Adrenal gland (tissue), 19 donors: Measurements from ENCODE around the gene PRSS21. TPM values are rescaled to one million over a fixed set of nuclear protein-coding genes. Genes with fewer than 3 reads are reported as not detected.

Experiments used
- DNase-seq, 7 donors: peaks; one replicate each; pipeline ENCODE4 v3.0.0-alpha.2; 2019 to 2020
- H3K27ac ChIP-seq, 5 donors: fragments of 200-600 bp; sonication (generic) in 4 of 5; 1 replicate in 3 of 5; 2 replicates in 2 of 5; pipeline versions ENCODE4 v1.5.1 to v1.8.0; 2016 to 2020; ENCODE audit warnings: mild to moderate bottlenecking in 1 of 5
- H3K27me3 ChIP-seq: fragments of 200-600 bp; 2 replicates; pipeline ENCODE4 v1.8.0; 2021
- H3K36me3 ChIP-seq, 2 donors: fragments of 200-600 bp; replicated peaks in 1 of 2; 1 replicate in 1 of 2; 2 replicates in 1 of 2; pipeline versions ENCODE4 v1.5.1 to v1.8.0; 2018 to 2022
- H3K4me1 ChIP-seq, 2 donors: fragments of 200-600 bp; replicated peaks in 1 of 2; 1 replicate in 1 of 2; 2 replicates in 1 of 2; pipeline versions ENCODE4 v1.5.1 to v1.8.0; 2018 to 2021
- H3K4me3 ChIP-seq, 4 donors: fragments of 200-600 bp; sonication (generic) in 3 of 4; one replicate each; pipeline ENCODE4 v1.5.1; 2016 to 2018
- H3K9me3 ChIP-seq, 3 donors: fragments of 200-600 bp; sonication (generic) in 1 of 3; replicated peaks in 1 of 3; 1 replicate in 2 of 3; 2 replicates in 1 of 3; pipeline versions ENCODE4 v1.5.1 to v1.8.0; 2016 to 2021
- POLR2A ChIP-seq, 2 donors: fragments of 450-650 bp; IDR thresholded peaks; one replicate each; pipeline ENCODE4 v1.6.1; 2017; ENCODE audit warnings: antibody characterized with exemption in 2 of 2, mild to moderate bottlenecking in 2 of 2, moderate library complexity in 1 of 2
- WGBS, 4 donors: extraction: QIAGEN DNeasy Blood & Tissue Kit in 2 of 4; methylation state at CpG; one replicate each; pipeline versions ENCODE4 v1.1.5 to v1.1.7; 2013 to 2017; 5-methylcytosine and 5-hydroxymethylcytosine counted together
- intact Hi-C, 2 donors: fragments of 100-400 bp; cut with DNase I; formaldehyde crosslinking; loops; one replicate each; pipeline versions ENCODE4 v1.14.1 to v1.15.0; 2022 to 2023
- long read RNA-seq, 10 donors: library from polyadenylated mRNA in 3 of 10; unstranded in 2 of 10; stranded (forward) in 1 of 10; transcript quantifications; one replicate each; pipeline ENCODE4 v2.0.0 and lab custom pipeline, GENCODE V29; 2021 to 2026
- polyA plus RNA-seq, 3 donors: library from polyadenylated mRNA; stranded (reverse); fragments of 200-250 nt in 2 of 3; fragments of 350-450 nt in 1 of 3; fragmentation: Illumina TruSeq in 1 of 3; extraction: RNeasy Lipid Tissue Mini Kit (QIAGEN cat#74804) in 1 of 3; gene quantifications; one replicate each; pipeline ENCODE4 v1.2.3, GENCODE V29; 2013 to 2014
- total RNA-seq, 9 donors: library from RNA; depleted of rRNA in 4 of 9; stranded (reverse); fragments of >200 nt in 4 of 9; fragments of 120-200 nt in 1 of 9; fragmentation: NEBNext Ultra II Directional in 1 of 9; extraction: Animal tissue kit (Norgen Biotek cat#: 25700) in 1 of 9; gene quantifications; one replicate each; pipeline versions ENCODE4 v1.1.0 to v1.2.4, GENCODE V29; 2013 to 2023
- TF ChIP-seq, protein P1 (sequence below), 6 experiments: fragments of 450-650 bp in 4 of 6; fragments of 200-600 bp in 2 of 6; sonication (generic) in 1 of 6; IDR thresholded peaks; 1 replicate in 5 of 6; 2 replicates in 1 of 6; pipeline versions ENCODE4 v1.5.1 to v1.8.0; 2016 to 2021; ENCODE audit warnings: antibody characterized with exemption in 6 of 6, mild to moderate bottlenecking in 2 of 6, moderate library complexity in 1 of 6
- donor health status: healthy with polysubstance abuse.
- donor health status: Bipolar disorder and iron deficiency.
- donor health status: DM: yes; HTN: yes; CAD: no.
- donor health status: DM: no; HTN: no; CAD: no.
- donor health status: DM: no; HTN: no; CAD: no.
- donor health status: DM: yes; HTN: yes; CAD: no.

PRSS21 gene, protein sequence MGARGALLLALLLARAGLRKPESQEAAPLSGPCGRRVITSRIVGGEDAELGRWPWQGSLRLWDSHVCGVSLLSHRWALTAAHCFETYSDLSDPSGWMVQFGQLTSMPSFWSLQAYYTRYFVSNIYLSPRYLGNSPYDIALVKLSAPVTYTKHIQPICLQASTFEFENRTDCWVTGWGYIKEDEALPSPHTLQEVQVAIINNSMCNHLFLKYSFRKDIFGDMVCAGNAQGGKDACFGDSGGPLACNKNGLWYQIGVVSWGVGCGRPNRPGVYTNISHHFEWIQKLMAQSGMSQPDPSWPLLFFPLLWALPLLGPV
- total RNA-seq, result under 1 TPM in 3 of 9 donors, not detected in 6; 0.72 to 0.88 (median 0.83) TPM
- polyA plus RNA-seq, result 1 to 10 TPM in 1 of 3 donors, under 1 TPM in 2; 0.20 to 2.6 (median 0.98) TPM
- long read RNA-seq, donor 1, result 0 reads
- long read RNA-seq, donor 2, result 0 reads
- long read RNA-seq, donor 3, result 0 reads
- long read RNA-seq, donor 4, result 0 reads
- long read RNA-seq, donor 5, result 0 reads
- long read RNA-seq, donor 6, result 0 reads
- long read RNA-seq, donor 7, result 0 reads
- long read RNA-seq, donor 8, result 0 reads
- long read RNA-seq, donor 9, result 0 reads
- long read RNA-seq, donor 10, result 0 reads

DNA sequence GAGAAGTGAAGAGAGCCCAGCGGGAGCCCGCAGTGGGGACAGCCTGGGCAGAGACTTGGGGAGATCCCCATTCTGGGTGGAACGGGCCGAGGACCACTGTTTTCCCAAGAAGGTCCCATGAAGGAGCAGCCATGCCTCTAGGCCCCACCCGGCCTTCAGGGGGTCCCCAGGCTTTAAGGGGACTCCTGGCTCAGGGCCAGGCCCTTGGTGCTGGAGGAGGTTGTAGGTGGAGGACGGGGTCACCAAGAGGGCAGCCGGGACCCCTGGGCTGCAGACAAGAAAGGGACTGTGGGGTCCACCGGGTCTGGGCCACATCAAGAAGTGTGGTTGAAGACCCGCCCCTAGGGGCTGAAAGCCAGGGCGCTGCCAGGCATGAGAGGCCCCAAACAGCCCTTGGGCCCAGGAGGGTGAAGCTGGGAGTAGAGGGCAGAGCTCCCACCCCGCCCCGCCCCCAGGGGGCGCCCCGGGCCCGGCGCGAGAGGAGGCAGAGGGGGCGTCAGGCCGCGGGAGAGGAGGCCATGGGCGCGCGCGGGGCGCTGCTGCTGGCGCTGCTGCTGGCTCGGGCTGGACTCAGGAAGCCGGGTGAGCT, at the start of gene PRSS21:
Gene PRSS21, plus strand, starts transcription at position 487 of the 589 bp plus-strand sequence. Its CDS starts 32 bp downstream, at position 519.
- Histone ChIP-seq H3K27me3 (no peaks in the 10 kb centered on the region), H3K36me3 (no peaks in the 10 kb centered on the region), H3K9me3 (no peaks in the 10 kb centered on the region), H3K4me1 (no peaks in the 10 kb centered on the region), H3K4me3 (no peak within 1 kb of the TSS), H3K27ac (no peak within 1 kb of the TSS)
- 68 to 99% (median 80%) methylated on average over 9 to 28 of the region's 28 CpGs for WGBS, 4 donors
- DNase-seq, result peak in 1 of 7 donors; percentile 4
- intact Hi-C loops, result no loop called here
- TF ChIP-seq POLR2A (IDR thresholded peaks at IDR 0.05), result no peak
- TF ChIP-seq, protein P1, sequence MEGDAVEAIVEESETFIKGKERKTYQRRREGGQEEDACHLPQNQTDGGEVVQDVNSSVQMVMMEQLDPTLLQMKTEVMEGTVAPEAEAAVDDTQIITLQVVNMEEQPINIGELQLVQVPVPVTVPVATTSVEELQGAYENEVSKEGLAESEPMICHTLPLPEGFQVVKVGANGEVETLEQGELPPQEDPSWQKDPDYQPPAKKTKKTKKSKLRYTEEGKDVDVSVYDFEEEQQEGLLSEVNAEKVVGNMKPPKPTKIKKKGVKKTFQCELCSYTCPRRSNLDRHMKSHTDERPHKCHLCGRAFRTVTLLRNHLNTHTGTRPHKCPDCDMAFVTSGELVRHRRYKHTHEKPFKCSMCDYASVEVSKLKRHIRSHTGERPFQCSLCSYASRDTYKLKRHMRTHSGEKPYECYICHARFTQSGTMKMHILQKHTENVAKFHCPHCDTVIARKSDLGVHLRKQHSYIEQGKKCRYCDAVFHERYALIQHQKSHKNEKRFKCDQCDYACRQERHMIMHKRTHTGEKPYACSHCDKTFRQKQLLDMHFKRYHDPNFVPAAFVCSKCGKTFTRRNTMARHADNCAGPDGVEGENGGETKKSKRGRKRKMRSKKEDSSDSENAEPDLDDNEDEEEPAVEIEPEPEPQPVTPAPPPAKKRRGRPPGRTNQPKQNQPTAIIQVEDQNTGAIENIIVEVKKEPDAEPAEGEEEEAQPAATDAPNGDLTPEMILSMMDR (IDR thresholded peaks at IDR 0.05), result no peak

GRCh38 chr16:2767891-2768290, 49.1 kb upstream of the PRSS21 start:
- no peak overlapping the region for H3K4me3 ChIP-seq
- peak overlapping the region in 4 of 5 donors; percentile 16 to 85 (median 62) for H3K27ac ChIP-seq
- TF ChIP-seq POLR2A (IDR thresholded peaks at IDR 0.05), result peak in 1 of 2 donors; percentile 54
- TF ChIP-seq, protein P1 (IDR thresholded peaks at IDR 0.05), result no peak
- H3K4me1 ChIP-seq, result peaks cover 16 to 18% of the 10 kb centered on the region in 2 donors
- 41 to 51% (median 46%) methylated on average over 12 to 14 of the region's 14 CpGs for WGBS, 4 donors
- H3K36me3 ChIP-seq, result peaks cover 0 to 96% of the 10 kb centered on the region in 2 donors
- intact Hi-C loops, result no loop called here
- no peaks in the 10 kb centered on the region for H3K9me3 ChIP-seq
- DNase-seq, result peak; percentile 68 to 86 (median 81)
- H3K27me3 ChIP-seq, result no peaks in the 10 kb centered on the region

- Histone ChIP-seq H3K27ac (peak overlapping the region in 4 of 5 donors; percentile 16 to 85 (median 54)), H3K36me3 (peaks cover 0 to 96% of the 10 kb centered on the region in 2 donors), H3K9me3 (no peaks in the 10 kb centered on the region), H3K27me3 (no peaks in the 10 kb centered on the region), H3K4me3 (no peak overlapping the region), H3K4me1 (peaks cover 16 to 18% of the 10 kb centered on the region in 2 donors)
- WGBS, 4 donors, result 58 to 61% (median 60%) methylated on average over 13 to 17 of the region's 17 CpGs
- peak in 4 of 7 donors; percentile 31 to 57 (median 48) for DNase-seq
- no peak for TF ChIP-seq POLR2A (IDR thresholded peaks at IDR 0.05)
- intact Hi-C loops, result no loop called here
These were observed 48.5 kb upstream of the PRSS21 start for GRCh38 chr16:2768403-2769089.

DNA sequence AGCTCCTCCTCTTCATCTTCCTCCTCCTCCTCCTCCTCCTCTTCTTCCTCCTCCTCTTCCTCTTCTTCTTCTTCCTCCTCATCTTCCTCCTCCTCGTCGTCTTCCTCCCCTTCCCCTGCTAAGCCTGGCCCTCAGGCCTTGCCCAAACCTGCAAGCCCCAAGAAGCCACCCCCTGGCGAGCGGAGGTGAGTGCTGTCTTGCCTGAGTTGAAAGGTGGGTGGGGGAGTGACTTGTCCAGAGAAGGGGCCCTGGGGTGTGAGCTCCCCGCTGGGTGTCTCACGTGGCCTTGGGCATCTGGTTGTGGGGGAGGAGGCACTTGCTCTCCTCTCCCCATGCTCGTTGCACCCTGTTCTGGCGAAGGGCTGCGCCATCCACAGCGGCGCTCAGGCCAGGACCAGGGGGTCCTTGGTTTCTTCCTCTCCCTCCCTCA, 47.9 kb upstream of the PRSS21 start:
- peak overlapping the region in 3 of 5 donors; percentile 45 to 85 (median 64) for H3K27ac ChIP-seq
- no peaks in the 10 kb centered on the region for H3K27me3 ChIP-seq
- H3K36me3 ChIP-seq, result peaks cover 0 to 94% of the 10 kb centered on the region in 2 donors
- DNase-seq, result no peak
- TF ChIP-seq, protein P1 (IDR thresholded peaks at IDR 0.05), result no peak
- no peak for TF ChIP-seq POLR2A (IDR thresholded peaks at IDR 0.05)
- H3K4me1 ChIP-seq, result peaks cover 16 to 18% of the 10 kb centered on the region in 2 donors
- H3K4me3 ChIP-seq, result no peak overlapping the region
- 67 to 72% (median 69%) methylated on average over 9 to 11 of the region's 11 CpGs for WGBS, 4 donors
- no peaks in the 10 kb centered on the region for H3K9me3 ChIP-seq
- intact Hi-C loops, result no loop called here
